DLD1 (cell line): ENCODE data around the gene NUP62CL.

Experiments
- in situ Hi-C: cut with HindIII; loops from 2 replicates; pipeline ENCODE4 v1.10.0; 2017; ENCODE audit warnings: low sequenced_read_pairs

NUP62CL gene

GRCh38 chrX:107154787-107155620 is 51.2 kb downstream of the NUP62CL start:
- in situ Hi-C loops: no loop called here

GRCh38 chrX:107153005-107153404 is 53.2 kb downstream of the NUP62CL start:
- in situ Hi-C loops: no loop called here

- in situ Hi-C loops: no loop called here
These were observed 59.6 kb downstream of the NUP62CL start for GRCh38 chrX:107146670-107147069.

- in situ Hi-C loops: no loop called here
These were observed 70.3 kb downstream of the NUP62CL start for GRCh38 chrX:107135965-107136307.

GRCh38 chrX:107135049-107135964 is 70.9 kb downstream of the NUP62CL start:
- in situ Hi-C loops: no loop called here

- in situ Hi-C loops: no loop called here
These were observed 82.5 kb downstream of the NUP62CL start for GRCh38 chrX:107123750-107124149.

- in situ Hi-C loops: no loop called here
These were observed 87.0 kb downstream of the NUP62CL start for GRCh38 chrX:107119283-107119682.

- in situ Hi-C loops: no loop called here
These were observed 87.7 kb downstream of the NUP62CL start, which contains the start of gene RBM41 for GRCh38 chrX:107118322-107119147. Gene RBM41, minus strand, starts transcription at chrX:107118822. Its CDS starts 49 bp downstream, at chrX:107118773.

GRCh38 chrX:107117993-107118321 is 88.3 kb downstream of the NUP62CL start:
- in situ Hi-C loops: no loop called here

- in situ Hi-C loops: no loop called here
These were observed 98.8 kb downstream of the NUP62CL start for GRCh38 chrX:107107459-107107858.

GRCh38 chrX:107102980-107103379 is 103.3 kb downstream of the NUP62CL start:
- in situ Hi-C loops: no loop called here

GRCh38 chrX:107076158-107076557 is 130.1 kb downstream of the NUP62CL start:
- in situ Hi-C loops: no loop called here
